HG02571 (cell line): ENCODE data around the gene SLC36A2.
"Not testable (repeated sequence)": the region's sequence is repeated elsewhere in the genome, so short reads cannot be mapped to it uniquely, and the experiment has no call there.

Experiments
- ATAC-seq: cut with Tn5 transposase; IDR thresholded peaks from one replicate; pipeline ENCODE4 v1.9.1; 2021; ENCODE audit warnings: mild to moderate bottlenecking, moderate library complexity; ENCODE audit not compliant: unreplicated experiment

The SLC36A2 gene

DNA sequence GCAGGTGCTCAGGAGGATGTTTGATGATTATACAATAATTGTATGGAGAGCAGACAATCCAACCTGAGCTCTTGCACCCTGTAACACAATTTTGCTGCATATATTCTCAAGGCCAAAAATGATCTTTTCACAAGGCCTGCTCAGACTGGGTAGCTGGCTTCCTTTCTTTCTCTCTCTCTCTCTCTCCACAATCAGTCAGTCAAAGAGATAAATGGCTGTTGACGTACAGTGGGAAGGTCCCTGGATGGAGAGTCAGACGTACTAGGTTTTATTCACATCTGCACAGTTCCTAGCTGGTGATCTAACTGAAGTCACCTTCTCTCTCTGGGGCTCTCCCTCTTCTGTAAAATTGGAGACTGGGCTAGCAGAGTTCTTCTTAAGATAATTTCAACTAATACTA lies 19.8 kb downstream of the SLC36A2 start:
- ATAC-seq, result no peak

GRCh38 chr5:151326266-151326665 lies 21.1 kb downstream of the SLC36A2 start:
- no peak for ATAC-seq

DNA sequence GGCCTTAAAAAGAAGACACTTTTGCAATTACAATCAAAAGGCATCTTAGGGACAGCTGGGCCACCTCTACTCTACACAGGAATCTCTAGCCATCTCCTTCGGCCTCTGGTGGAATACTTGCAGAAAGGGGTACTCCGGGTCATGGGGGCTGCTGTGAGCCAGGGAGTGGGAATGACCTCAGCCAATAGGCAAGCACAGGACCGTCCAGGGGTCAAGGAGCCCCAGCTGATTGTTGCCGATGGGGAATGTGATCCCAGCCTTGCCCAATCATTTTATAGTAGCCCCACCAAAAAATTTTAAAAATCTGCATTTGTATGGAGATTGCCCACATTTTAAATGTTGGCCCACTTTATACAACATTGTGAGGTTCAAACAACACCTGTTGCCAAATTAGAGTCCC lies 26.9 kb downstream of the SLC36A2 start:
- ATAC-seq, result no peak

GRCh38 chr5:151318850-151319732 lies 28.3 kb downstream of the SLC36A2 start:
- ATAC-seq, result peak; percentile 68

GRCh38 chr5:151317871-151318270 lies 29.5 kb downstream of the SLC36A2 start:
- no peak for ATAC-seq

DNA sequence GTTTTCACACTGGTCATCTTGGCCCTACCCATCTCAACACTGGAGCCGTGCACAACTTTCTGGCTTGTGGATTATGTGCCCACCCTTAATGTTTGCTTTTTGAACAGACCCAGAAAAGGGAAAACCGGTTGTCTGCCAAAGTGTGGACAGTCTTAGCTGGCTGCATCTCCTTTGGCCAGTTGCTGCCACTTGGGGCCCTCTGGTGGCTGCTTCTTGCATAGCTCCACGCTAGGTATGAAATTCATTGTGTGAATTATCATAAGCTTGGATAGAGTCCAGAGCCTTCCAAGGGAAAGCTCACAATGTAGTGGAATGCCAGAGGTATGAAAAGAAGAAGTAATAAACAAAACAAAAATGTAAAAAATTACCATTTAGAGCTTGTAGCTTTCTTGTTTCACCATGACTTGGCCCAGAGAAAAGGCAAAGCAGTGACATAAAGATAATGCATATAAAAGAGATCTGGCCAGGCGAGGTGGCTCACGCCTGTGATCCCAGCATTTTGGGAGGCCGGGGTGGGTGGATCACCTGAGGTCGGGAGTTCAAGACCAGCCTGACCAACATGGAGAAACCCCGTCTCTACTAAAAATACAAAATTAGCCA lies 31.3 kb downstream of the SLC36A2 start:
- ATAC-seq, result peak; percentile 60

GRCh38 chr5:151313357-151313756 lies 34.0 kb downstream of the SLC36A2 start:
- no peak for ATAC-seq

- ATAC-seq, result no peak
Observed at GRCh38 chr5:151312756-151313324, 34.5 kb downstream of the SLC36A2 start.

GRCh38 chr5:151310932-151311331 lies 36.4 kb downstream of the SLC36A2 start:
- ATAC-seq, result no peak

- not testable (repeated sequence) for ATAC-seq
Observed at GRCh38 chr5:151309821-151310220, 37.5 kb downstream of the SLC36A2 start.

- not testable (repeated sequence) for ATAC-seq
Observed at GRCh38 chr5:151309266-151309665, 38.1 kb downstream of the SLC36A2 start.

- no peak for ATAC-seq
Observed at GRCh38 chr5:151303666-151304065, 43.7 kb downstream of the SLC36A2 start, which contains the start of gene SLC36A3. TSS of gene SLC36A3 (minus strand) at chr5:151303766. CDS start at chr5:151303354, 412 bp downstream.

- ATAC-seq, result no peak
Observed at GRCh38 chr5:151298063-151298855, 49.1 kb downstream of the SLC36A2 start.

- no peak for ATAC-seq
Observed at GRCh38 chr5:151296974-151297373, 50.4 kb downstream of the SLC36A2 start.

DNA sequence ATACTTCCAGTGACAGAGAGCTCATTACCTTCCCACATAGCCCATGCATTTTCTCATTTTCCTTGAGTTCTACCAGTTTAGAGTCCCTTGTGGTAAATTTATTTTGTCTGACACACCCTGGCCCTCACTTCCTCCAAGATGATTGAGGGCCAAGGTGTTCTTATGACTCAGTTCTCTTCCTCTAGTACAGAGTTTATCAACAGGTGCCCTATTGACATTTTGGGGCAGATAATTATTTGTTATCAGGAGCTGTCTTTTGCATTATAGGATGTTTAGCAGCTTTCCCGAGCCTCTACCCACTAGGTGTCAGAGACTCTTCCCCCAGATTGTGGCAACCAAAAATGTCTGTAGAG lies 50.9 kb downstream of the SLC36A2 start:
- ATAC-seq, result no peak

GRCh38 chr5:151295791-151296477 lies 51.4 kb downstream of the SLC36A2 start:
- no peak for ATAC-seq

- ATAC-seq, result no peak
Observed at GRCh38 chr5:151295138-151295537, 52.2 kb downstream of the SLC36A2 start.

GRCh38 chr5:151293624-151294023 lies 53.7 kb downstream of the SLC36A2 start:
- ATAC-seq, result no peak

GRCh38 chr5:151288180-151288579 lies 59.2 kb downstream of the SLC36A2 start:
- ATAC-seq, result no peak

- ATAC-seq, result no peak
Observed at GRCh38 chr5:151286246-151286645, 61.1 kb downstream of the SLC36A2 start.

GRCh38 chr5:151285683-151286082 lies 61.7 kb downstream of the SLC36A2 start:
- no peak for ATAC-seq
